Measurements from ENCODE around the gene TXLNA. TPM values are rescaled to one million over a fixed set of nuclear protein-coding genes. Genes with fewer than 3 reads are reported as not detected.

Gene TXLNA
- total and polyA plus RNA-seq, 8 donors = 39.8 to 56.4 (median 46.8) TPM

DNA sequence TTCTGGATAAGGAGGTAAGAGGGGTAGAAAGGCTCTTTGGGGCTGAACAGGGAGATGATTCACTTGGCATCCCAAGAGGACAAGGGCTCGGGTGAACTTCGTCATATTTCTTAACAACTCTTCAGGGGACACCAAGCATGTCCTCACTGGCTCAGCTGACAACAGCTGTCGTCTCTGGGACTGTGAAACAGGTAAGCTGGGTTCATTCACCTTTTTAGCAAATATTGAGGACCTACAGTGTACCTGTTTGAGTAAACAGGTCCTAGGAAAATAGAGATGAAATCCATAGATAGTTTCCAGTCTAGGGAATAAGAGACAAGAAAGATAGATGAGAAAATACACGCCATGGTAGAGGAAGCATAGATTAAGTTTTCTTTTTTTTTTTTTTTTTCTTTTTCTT lies 44.8 kb downstream of the TXLNA start:
- DNase-seq (no peak), ATAC-seq (no peak)
- H3K9me3 ChIP-seq = no peaks in the 10 kb centered on the region
- no peak overlapping the region for H3K4me3 ChIP-seq
- peaks cover 22 to 28% of the 10 kb centered on the region in 2 donors for H3K4me1 ChIP-seq
- H3K27me3 ChIP-seq = no peaks in the 10 kb centered on the region
- intact Hi-C loops (cut with DNase I) = no loop called here
- TF ChIP-seq, protein P1, sequence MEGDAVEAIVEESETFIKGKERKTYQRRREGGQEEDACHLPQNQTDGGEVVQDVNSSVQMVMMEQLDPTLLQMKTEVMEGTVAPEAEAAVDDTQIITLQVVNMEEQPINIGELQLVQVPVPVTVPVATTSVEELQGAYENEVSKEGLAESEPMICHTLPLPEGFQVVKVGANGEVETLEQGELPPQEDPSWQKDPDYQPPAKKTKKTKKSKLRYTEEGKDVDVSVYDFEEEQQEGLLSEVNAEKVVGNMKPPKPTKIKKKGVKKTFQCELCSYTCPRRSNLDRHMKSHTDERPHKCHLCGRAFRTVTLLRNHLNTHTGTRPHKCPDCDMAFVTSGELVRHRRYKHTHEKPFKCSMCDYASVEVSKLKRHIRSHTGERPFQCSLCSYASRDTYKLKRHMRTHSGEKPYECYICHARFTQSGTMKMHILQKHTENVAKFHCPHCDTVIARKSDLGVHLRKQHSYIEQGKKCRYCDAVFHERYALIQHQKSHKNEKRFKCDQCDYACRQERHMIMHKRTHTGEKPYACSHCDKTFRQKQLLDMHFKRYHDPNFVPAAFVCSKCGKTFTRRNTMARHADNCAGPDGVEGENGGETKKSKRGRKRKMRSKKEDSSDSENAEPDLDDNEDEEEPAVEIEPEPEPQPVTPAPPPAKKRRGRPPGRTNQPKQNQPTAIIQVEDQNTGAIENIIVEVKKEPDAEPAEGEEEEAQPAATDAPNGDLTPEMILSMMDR (IDR thresholded peaks at IDR 0.05) = no peak
- H3K27ac ChIP-seq = no peak overlapping the region
- H3K36me3 ChIP-seq = peaks cover 0 to 63% of the 10 kb centered on the region in 2 donors

DNA sequence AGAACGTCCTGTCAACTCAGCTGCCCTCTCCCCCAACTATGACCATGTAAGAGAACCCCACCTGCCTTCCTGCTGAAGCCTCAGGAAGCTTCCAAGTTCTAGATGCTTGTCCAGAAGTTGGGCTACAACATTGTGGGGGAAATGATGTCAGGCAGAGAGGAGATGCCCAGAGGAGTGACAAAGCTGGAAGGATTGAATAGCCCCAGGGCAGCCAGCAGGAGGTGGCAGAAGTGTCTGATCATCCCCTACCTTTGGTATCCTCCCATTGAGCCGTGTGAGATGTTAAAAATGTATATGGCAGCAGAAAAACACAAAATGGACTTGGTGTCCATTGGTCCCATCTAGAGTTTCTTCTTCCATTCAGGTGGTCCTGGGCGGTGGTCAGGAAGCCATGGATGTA lies 49.3 kb downstream of the TXLNA start:
- H3K9me3 ChIP-seq = no peaks in the 10 kb centered on the region
- no peak overlapping the region for H3K4me3 ChIP-seq
- no peak overlapping the region for H3K27ac ChIP-seq
- no peaks in the 10 kb centered on the region for H3K27me3 ChIP-seq
- DNase-seq (no peak), ATAC-seq (no peak)
- peaks cover 2 to 5% of the 10 kb centered on the region in 2 donors for H3K4me1 ChIP-seq
- intact Hi-C loops (cut with DNase I) = no loop called here
- peaks cover 0 to 100% of the 10 kb centered on the region in 2 donors for H3K36me3 ChIP-seq
- TF ChIP-seq, protein P1 (IDR thresholded peaks at IDR 0.05) = no peak

DNA sequence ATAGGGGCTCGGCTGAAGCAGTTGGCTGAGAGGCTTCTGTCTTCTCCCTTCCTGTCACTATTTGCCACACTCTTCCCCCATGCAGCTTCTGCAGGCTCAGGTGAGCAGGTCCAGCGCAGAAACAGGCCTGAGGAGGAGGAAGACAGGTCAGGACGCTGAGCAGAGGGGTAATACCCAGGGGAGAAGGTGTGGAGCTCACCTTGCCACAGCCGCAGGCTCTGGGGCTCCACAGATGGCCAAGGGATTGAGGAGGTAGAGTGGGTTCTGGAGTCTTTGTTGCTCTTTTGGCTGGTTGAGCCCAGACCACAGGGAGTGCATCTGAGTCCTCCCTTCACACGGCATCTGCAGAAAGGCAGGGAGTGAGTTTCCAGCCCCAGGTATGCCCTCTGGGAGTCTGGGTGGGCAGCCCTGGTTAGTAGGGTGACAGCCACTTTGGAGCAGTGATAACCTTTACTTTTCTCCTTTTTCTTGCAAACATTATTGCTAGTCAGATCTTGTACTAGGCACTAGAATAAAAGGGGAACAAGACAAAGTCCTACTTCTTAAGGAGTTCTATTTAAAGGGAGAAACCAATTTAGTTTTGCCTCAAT lies 52.5 kb downstream of the TXLNA start:
- DNase-seq (no peak), ATAC-seq (no peak)
- no peaks in the 10 kb centered on the region for H3K27me3 ChIP-seq
- no peaks in the 10 kb centered on the region for H3K4me1 ChIP-seq
- TF ChIP-seq, protein P1 (IDR thresholded peaks at IDR 0.05) = no peak
- no peak overlapping the region for H3K27ac ChIP-seq
- H3K9me3 ChIP-seq = no peaks in the 10 kb centered on the region
- H3K36me3 ChIP-seq = peaks cover 0 to 82% of the 10 kb centered on the region in 2 donors
- no peak overlapping the region for H3K4me3 ChIP-seq
- intact Hi-C loops (cut with DNase I) = no loop called here

DNA sequence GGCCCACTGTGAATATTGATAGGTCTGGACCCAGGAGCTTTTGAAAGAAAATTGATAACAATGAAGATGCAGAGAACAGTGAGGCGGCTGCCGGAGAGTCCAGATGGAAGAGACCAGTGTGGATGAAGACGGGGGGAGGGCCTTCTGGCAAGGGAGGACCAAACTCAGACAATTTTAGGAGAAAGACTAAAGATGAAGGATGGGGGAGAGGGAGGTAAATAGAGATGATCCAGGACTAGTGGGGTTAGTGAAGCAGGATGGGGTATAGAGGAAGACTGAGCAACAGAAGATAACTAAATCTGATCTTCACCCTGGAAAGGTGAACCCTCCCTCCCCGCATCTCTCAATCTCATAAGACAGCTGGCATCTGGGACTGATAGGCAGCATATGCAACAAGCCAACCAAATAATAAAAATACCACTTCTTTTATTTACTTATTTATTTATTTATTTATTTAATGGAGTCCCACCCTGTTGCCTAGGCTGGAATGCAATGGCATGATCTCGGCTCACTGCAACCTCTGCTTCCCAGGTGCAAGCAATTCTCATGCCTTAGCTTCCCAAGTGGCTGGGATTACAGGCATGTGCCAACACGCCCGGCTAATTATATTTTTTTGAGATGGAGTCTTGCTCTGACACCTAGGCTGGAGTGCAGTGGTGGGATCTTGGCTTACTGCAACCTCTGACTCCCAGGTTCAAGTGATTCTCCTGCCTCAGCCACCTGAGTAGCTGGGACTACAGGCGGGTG lies 53.3 kb downstream of the TXLNA start:
- Histone ChIP-seq H3K27me3 (no peaks in the 10 kb centered on the region), H3K27ac (no peak overlapping the region), H3K36me3 (peaks cover 0 to 74% of the 10 kb centered on the region in 2 donors), H3K9me3 (no peaks in the 10 kb centered on the region), H3K4me1 (no peaks in the 10 kb centered on the region), H3K4me3 (no peak overlapping the region)
- TF ChIP-seq, protein P1 (IDR thresholded peaks at IDR 0.05) = no peak
- ATAC-seq = no peak
- intact Hi-C loops (cut with DNase I) = no loop called here
- DNase-seq = peak in 1 of 4 donors; percentile 2

DNA sequence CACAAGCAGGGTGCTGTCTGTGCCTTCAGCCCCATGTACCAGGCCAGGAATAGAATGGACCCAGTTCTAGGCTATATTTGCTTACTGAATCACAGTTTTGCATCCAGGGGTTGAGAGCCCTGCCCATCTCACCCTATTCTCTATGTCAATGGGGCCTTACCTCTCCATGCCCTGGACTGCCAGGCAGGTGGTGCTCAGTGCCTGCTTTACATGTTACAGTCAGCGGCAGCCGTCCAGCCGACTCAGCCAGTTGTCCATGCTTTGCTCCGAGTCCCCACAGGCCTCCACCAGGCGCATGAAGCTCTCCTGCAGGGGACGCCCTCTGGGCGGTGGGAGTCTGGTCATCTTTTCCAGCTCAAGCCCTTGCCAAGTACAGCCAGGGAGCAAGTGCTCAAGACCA lies 55.3 kb downstream of the TXLNA start:
- H3K27ac ChIP-seq = no peak overlapping the region
- H3K4me1 ChIP-seq = peaks cover 1 to 3% of the 10 kb centered on the region in 2 donors
- no peak overlapping the region for H3K4me3 ChIP-seq
- H3K36me3 ChIP-seq = peaks cover 0 to 54% of the 10 kb centered on the region in 2 donors
- no peaks in the 10 kb centered on the region for H3K9me3 ChIP-seq
- no peak for DNase-seq
- H3K27me3 ChIP-seq = peaks cover 0 to 3% of the 10 kb centered on the region in 2 donors
- intact Hi-C loops (cut with DNase I) = no loop called here
- TF ChIP-seq, protein P1 (IDR thresholded peaks at IDR 0.05) = no peak
- no peak for ATAC-seq

Measured in left lung (tissue), 10 donors.